GM18498 (cell line): ENCODE measurements around the gene ATF7IP2.
"Not testable (repeated sequence)": the region's sequence is repeated elsewhere in the genome, so short reads cannot be mapped to it uniquely, and the experiment has no call there.

Source experiments
- ATAC-seq: cut with Tn5 transposase; IDR thresholded peaks from one replicate; pipeline ENCODE4 v1.9.1; 2021; ENCODE audit warnings: mild to moderate bottlenecking, moderate library complexity; ENCODE audit not compliant: unreplicated experiment

Gene ATF7IP2

GRCh38 chr16:10373556-10373955 is 12.3 kb upstream of the ATF7IP2 start:
- ATAC-seq, result no peak

GRCh38 chr16:10376229-10376628 is 9.6 kb upstream of the ATF7IP2 start:
- no peak for ATAC-seq

GRCh38 chr16:10383626-10384025 is 2.2 kb upstream of the ATF7IP2 start:
- no peak for ATAC-seq

- no peak for ATAC-seq
These were observed 748 bp downstream of the ATF7IP2 start for GRCh38 chr16:10386517-10387100.

GRCh38 chr16:10387188-10387617 is 1.3 kb downstream of the ATF7IP2 start:
- ATAC-seq, result no peak

- no peak for ATAC-seq
These were observed 3.1 kb downstream of the ATF7IP2 start for GRCh38 chr16:10388988-10389387.

- ATAC-seq, result no peak
These were observed 4.5 kb downstream of the ATF7IP2 start for GRCh38 chr16:10390330-10390729.

GRCh38 chr16:10390867-10391266 is 5.0 kb downstream of the ATF7IP2 start:
- no peak for ATAC-seq

- ATAC-seq, result no peak
These were observed 5.5 kb downstream of the ATF7IP2 start for GRCh38 chr16:10391339-10391738.

- ATAC-seq, result no peak
These were observed 17.1 kb downstream of the ATF7IP2 start for GRCh38 chr16:10402975-10403374.

GRCh38 chr16:10405386-10405939 is 19.6 kb downstream of the ATF7IP2 start:
- no peak for ATAC-seq

- no peak for ATAC-seq
These were observed 23.0 kb downstream of the ATF7IP2 start for GRCh38 chr16:10408824-10409381.

- ATAC-seq, result not testable (repeated sequence)
These were observed 23.9 kb downstream of the ATF7IP2 start for GRCh38 chr16:10409713-10410112.

GRCh38 chr16:10410469-10410868 is 24.6 kb downstream of the ATF7IP2 start:
- ATAC-seq, result no peak

- no peak for ATAC-seq
These were observed 27.2 kb downstream of the ATF7IP2 start for GRCh38 chr16:10412935-10413601.

GRCh38 chr16:10418204-10418603 is 32.3 kb downstream of the ATF7IP2 start:
- ATAC-seq, result not testable (repeated sequence)

- ATAC-seq, result no peak
These were observed 33.8 kb downstream of the ATF7IP2 start for GRCh38 chr16:10419701-10420100.

GRCh38 chr16:10421596-10421995 is 35.7 kb downstream of the ATF7IP2 start:
- no peak for ATAC-seq

GRCh38 chr16:10428433-10429168 is 42.7 kb downstream of the ATF7IP2 start:
- no peak for ATAC-seq

- not testable (repeated sequence) for ATAC-seq
These were observed 43.6 kb downstream of the ATF7IP2 start for GRCh38 chr16:10429299-10429969.

- no peak for ATAC-seq
These were observed 55.9 kb downstream of the ATF7IP2 start for GRCh38 chr16:10441726-10442125.
